ENCODE measurements around the gene SLC2A5. TPM values are rescaled to one million over a fixed set of nuclear protein-coding genes. Genes with fewer than 3 reads are reported as not detected.

Gene SLC2A5
- total RNA-seq, 1 donor from 2014 or later, result not detected

DNA sequence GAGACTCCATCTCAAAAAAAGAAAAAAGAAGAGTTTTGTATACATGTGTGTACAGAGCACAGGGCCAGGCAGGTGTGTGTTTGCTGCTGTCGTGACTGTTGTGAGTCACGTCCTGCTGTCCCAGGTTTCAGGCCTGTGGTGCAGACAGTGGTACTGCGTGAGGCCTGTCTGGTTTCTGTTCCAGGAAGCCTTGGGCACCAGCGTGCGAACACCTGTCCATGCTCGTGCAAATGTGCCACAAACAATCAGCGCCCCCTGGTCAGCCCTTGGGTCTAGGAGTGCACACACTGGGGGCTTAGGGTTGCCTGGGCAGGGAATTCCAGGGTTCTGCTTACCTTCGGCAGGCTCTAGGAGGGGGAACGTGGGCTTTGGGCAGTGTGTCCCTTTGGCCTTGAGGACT is 42.5 kb upstream of the SLC2A5 start:
- no peaks in the 10 kb centered on the region for H3K36me3 Mint-ChIP-seq (ENCODE audit: insufficient read depth)
- H3K27me3 Mint-ChIP-seq, result peaks cover 3% of the 10 kb centered on the region
- DNase-seq (ENCODE audit: low spot score, unreplicated experiment), result no peak
- H3K4me1 Mint-ChIP-seq (ENCODE audit: low read depth), result peaks cover 5% of the 10 kb centered on the region
- no peak overlapping the region for H3K4me3 Mint-ChIP-seq (ENCODE audit: low read depth)
- H3K9me3 Mint-ChIP-seq (ENCODE audit: low read depth), result no peaks in the 10 kb centered on the region
- no peak overlapping the region for H3K27ac Mint-ChIP-seq
- TF ChIP-seq, protein P1, sequence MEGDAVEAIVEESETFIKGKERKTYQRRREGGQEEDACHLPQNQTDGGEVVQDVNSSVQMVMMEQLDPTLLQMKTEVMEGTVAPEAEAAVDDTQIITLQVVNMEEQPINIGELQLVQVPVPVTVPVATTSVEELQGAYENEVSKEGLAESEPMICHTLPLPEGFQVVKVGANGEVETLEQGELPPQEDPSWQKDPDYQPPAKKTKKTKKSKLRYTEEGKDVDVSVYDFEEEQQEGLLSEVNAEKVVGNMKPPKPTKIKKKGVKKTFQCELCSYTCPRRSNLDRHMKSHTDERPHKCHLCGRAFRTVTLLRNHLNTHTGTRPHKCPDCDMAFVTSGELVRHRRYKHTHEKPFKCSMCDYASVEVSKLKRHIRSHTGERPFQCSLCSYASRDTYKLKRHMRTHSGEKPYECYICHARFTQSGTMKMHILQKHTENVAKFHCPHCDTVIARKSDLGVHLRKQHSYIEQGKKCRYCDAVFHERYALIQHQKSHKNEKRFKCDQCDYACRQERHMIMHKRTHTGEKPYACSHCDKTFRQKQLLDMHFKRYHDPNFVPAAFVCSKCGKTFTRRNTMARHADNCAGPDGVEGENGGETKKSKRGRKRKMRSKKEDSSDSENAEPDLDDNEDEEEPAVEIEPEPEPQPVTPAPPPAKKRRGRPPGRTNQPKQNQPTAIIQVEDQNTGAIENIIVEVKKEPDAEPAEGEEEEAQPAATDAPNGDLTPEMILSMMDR (IDR thresholded peaks at IDR 0.05; ENCODE audit: unreplicated experiment), result no peak

DNA sequence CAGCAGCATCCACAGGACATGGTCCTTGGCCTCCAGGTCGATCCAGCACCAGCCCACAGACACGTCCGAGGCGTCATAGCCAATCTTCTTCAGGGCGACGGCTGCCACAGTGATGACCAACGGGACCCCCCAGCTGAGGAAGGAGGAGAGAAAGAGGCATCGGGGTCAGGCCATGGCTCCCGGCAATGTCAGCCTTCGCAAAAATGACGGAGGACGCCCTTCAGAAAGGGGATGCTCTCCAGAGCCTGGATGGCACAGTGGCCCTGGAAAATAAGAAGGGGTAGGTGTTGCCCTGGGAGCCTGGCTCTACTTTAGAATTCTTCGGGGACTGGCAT is 41.9 kb upstream of the SLC2A5 start:
- no peaks in the 10 kb centered on the region for H3K36me3 Mint-ChIP-seq (ENCODE audit: insufficient read depth)

DNA sequence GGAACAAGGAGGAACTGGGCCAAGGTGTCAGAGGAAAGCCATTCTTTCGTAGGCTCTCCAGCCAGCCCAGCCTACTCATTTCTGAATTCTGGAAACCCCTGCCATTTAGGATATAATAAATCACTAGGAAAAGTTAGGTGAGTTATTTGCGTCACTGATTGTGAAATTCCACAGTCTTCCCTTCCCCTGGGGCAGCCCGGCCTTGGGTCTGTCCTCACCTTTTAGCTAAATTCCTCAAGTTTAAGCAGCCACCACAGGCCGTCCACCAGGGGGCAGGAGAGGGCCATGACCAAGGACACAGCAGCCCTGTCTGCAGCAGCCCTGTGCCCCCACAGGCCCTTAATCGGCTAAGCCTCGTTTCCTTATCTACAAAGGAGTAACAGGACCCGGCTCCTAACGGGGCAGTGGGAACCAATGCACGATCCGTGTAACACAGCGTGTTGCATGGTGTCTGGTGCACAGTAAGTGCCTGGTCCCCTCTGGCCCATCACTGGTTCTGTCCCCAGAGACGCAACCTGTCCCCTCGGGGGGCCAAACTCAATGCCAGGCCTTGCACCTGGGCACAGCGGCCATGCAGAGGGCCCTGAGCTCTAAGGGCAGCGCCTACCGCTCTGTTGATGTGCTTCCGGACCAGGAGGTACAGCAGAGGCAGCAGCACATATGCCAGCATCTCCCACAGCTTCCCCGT is 41.4 kb upstream of the SLC2A5 start:
- DNase-seq (ENCODE audit: low spot score, unreplicated experiment), result peak; percentile 93
- H3K4me3 Mint-ChIP-seq (ENCODE audit: low read depth), result no peak overlapping the region
- H3K27ac Mint-ChIP-seq, result no peak overlapping the region
- peaks cover 3% of the 10 kb centered on the region for H3K27me3 Mint-ChIP-seq
- no peaks in the 10 kb centered on the region for H3K36me3 Mint-ChIP-seq (ENCODE audit: insufficient read depth)
- no peaks in the 10 kb centered on the region for H3K9me3 Mint-ChIP-seq (ENCODE audit: low read depth)
- peaks cover 5% of the 10 kb centered on the region for H3K4me1 Mint-ChIP-seq (ENCODE audit: low read depth)
- TF ChIP-seq, protein P1 (IDR thresholded peaks at IDR 0.05; ENCODE audit: unreplicated experiment), result peak; percentile 94

More for the DNA sequence above, 41.9 kb upstream of the SLC2A5 start:
- TF ChIP-seq, protein P1 (IDR thresholded peaks at IDR 0.05; ENCODE audit: unreplicated experiment), result no peak
- no peaks in the 10 kb centered on the region for H3K9me3 Mint-ChIP-seq (ENCODE audit: low read depth)
- peaks cover 5% of the 10 kb centered on the region for H3K4me1 Mint-ChIP-seq (ENCODE audit: low read depth)
- H3K27me3 Mint-ChIP-seq, result peaks cover 3% of the 10 kb centered on the region
- DNase-seq (ENCODE audit: low spot score, unreplicated experiment), result no peak
- H3K27ac Mint-ChIP-seq, result no peak overlapping the region
- no peak overlapping the region for H3K4me3 Mint-ChIP-seq (ENCODE audit: low read depth)

DNA sequence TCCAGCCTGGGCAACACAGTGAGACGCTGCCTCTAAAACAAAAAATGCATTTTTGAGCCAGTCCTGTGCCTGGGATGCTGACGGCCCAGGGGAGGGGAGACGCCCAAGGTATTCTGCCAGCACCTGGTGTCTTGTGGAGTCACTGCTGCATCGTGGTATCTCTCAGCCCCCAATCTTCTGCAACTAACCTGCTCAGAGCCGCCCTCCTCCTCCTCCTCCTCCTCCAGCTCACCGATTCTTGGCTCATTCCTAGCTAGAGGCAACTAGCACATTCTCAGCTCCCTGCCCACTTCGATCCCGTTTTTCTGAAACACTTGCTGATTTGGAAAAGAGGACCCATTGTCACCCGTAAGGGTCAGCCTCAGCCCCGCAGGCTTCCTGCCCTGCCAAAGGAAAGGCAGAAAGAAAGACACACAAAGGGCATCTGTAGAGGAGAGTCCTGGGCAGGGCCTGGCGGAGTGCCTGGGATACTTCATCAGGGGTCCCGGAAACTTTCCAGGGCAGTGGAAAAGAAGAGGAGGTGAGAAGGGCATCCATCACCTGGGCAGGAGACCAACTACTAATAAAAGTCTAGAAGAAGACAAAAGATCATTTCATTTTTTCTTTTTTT is 38.7 kb upstream of the SLC2A5 start:
- H3K4me1 Mint-ChIP-seq (ENCODE audit: low read depth), result peaks cover 5% of the 10 kb centered on the region
- no peaks in the 10 kb centered on the region for H3K9me3 Mint-ChIP-seq (ENCODE audit: low read depth)
- H3K27me3 Mint-ChIP-seq, result peaks cover 3% of the 10 kb centered on the region
- no peak overlapping the region for H3K4me3 Mint-ChIP-seq (ENCODE audit: low read depth)
- no peaks in the 10 kb centered on the region for H3K36me3 Mint-ChIP-seq (ENCODE audit: insufficient read depth)
- DNase-seq (ENCODE audit: low spot score, unreplicated experiment), result no peak
- H3K27ac Mint-ChIP-seq, result no peak overlapping the region
- TF ChIP-seq, protein P1 (IDR thresholded peaks at IDR 0.05; ENCODE audit: unreplicated experiment), result no peak

DNA sequence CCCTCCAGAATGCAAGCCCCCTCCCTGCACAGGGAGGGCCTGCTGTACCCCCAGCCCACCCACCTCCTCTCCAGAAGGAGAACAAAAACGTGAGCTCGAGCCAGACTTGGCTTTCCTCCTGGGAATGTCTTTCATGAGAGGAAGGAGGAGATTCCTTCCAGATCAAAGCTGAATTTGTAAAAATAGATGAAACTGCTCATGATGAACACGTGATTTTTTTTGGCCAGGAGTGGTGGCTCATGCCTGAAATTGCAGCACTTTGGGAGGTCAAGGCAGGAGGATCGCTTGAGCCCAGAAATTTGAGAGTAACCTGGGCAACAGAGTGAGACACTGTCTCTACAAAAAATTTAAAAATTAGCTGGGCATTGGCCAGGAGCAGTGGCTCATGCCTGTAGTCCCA is 37.7 kb upstream of the SLC2A5 start:
- Mint-ChIP-seq H3K36me3 (ENCODE audit: insufficient read depth) (no peaks in the 10 kb centered on the region), H3K4me3 (ENCODE audit: low read depth) (no peak overlapping the region), H3K27ac (no peak overlapping the region), H3K9me3 (ENCODE audit: low read depth) (no peaks in the 10 kb centered on the region), H3K27me3 (peaks cover 3% of the 10 kb centered on the region), H3K4me1 (ENCODE audit: low read depth) (no peaks in the 10 kb centered on the region)
- TF ChIP-seq, protein P1 (IDR thresholded peaks at IDR 0.05; ENCODE audit: unreplicated experiment), result no peak
- no peak for DNase-seq (ENCODE audit: low spot score, unreplicated experiment)

Measured in progenitor cell of endocrine pancreas (in vitro differentiated cells).